Measurements from ENCODE around the gene MSRB1. TPM values are rescaled to one million over a fixed set of nuclear protein-coding genes. Genes with fewer than 3 reads are reported as not detected.
A peak's percentile ranks its signal among the peaks of the same experiment; 100 is the strongest.

Gene MSRB1
- total and polyA plus RNA-seq, 2 of the 8 experiments (the other 6 are each of a cell fraction or from before 2014, with no cell fraction given): 28.2 to 51.4 TPM

DNA sequence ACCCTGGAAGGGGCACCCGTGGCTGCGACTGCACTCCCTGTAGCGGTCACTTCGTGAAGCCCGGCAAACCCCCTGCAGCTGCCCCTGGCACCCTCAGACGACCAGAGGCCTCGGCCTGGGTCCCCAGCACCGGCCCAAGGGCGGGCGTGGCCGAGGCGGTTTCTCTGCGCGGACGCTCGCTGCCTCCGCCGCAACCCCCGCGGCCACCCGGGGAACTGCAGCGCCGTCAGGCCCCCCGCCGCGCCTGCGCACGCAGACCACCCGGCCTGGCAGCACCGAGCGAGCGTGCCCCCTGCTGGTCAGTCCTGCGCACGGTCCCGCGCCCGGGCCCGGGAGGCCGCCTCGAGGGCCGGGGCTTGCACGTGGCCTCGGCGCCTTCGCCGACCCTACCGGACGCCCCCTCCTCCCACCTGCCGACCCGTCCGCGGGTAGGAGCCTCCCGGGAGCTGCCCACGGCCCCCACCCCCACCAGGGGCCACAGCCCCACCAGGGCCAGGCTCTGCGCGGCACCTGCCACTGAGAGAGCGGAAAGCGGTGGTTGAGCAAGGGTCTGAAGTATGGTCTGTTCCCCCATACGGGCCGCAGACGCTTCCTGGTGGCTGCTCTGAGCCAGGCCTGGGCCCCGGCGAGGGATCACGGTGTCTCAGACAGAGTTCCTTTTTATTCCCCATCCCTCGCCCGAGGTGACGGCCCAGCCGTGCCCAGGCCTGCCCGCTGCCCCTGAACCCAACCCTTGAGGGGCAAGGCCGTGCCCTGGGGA is 13.2 kb downstream of the MSRB1 start (continued):
- TF ChIP-seq, protein P1, sequence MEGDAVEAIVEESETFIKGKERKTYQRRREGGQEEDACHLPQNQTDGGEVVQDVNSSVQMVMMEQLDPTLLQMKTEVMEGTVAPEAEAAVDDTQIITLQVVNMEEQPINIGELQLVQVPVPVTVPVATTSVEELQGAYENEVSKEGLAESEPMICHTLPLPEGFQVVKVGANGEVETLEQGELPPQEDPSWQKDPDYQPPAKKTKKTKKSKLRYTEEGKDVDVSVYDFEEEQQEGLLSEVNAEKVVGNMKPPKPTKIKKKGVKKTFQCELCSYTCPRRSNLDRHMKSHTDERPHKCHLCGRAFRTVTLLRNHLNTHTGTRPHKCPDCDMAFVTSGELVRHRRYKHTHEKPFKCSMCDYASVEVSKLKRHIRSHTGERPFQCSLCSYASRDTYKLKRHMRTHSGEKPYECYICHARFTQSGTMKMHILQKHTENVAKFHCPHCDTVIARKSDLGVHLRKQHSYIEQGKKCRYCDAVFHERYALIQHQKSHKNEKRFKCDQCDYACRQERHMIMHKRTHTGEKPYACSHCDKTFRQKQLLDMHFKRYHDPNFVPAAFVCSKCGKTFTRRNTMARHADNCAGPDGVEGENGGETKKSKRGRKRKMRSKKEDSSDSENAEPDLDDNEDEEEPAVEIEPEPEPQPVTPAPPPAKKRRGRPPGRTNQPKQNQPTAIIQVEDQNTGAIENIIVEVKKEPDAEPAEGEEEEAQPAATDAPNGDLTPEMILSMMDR (IDR thresholded peaks at IDR 0.05; ENCODE audit: control extremely low read depth in 1 of 3, insufficient read depth in 1 of 3, low read depth in 1 of 3, low read length in 3 of 3): peak; percentile 87 to 99 (median 89)
- no peak for TF ChIP-seq SP1 (IDR thresholded peaks at IDR 0.05; ENCODE audit: low read depth, low read length)
- TF ChIP-seq RBBP5 (IDR thresholded peaks at IDR 0.05; ENCODE audit: borderline replicate concordance, low read depth, low read length): peak; percentile 22; the same call in 1 of the 2 replicates
- 0 out of 2 replicates have a peak, but pooled peaks have one; percentile 26 for TF ChIP-seq TAF1 (IDR thresholded peaks at IDR 0.05; ENCODE audit: low read depth, low read length)
- TF ChIP-seq SIN3A (conservative IDR thresholded peaks at IDR 0.05 in 1 of 2, IDR thresholded peaks at IDR 0.05 in 1 of 2; ENCODE audit: low read depth in 1 of 2, low read length in 2 of 2): 0 out of 4 replicates have a peak, but pooled peaks of 1 of the 2 experiments have one; percentile 43
- 0 out of 2 replicates have a peak, but pooled peaks have one; percentile 30 for TF ChIP-seq RXRA (IDR thresholded peaks at IDR 0.05; ENCODE audit: insufficient read depth, low read depth, low read length)
- peak; percentile 55; the same call in 1 of the 2 replicates for TF ChIP-seq EGR1 (IDR thresholded peaks at IDR 0.05; ENCODE audit: borderline replicate concordance, low read depth, low read length)
- TF ChIP-seq ASH2L (IDR thresholded peaks at IDR 0.05; ENCODE audit: low read length): no peak
- no peak for TF ChIP-seq USF2 (IDR thresholded peaks at IDR 0.05; ENCODE audit: low read length)
- TF ChIP-seq POU5F1 (IDR thresholded peaks at IDR 0.05; ENCODE audit: low read depth, low read length): no peak
- peak; percentile 53 for TF ChIP-seq JUND (IDR thresholded peaks at IDR 0.05; ENCODE audit: low read length)
- no peak for TF ChIP-seq TCF12 (IDR thresholded peaks at IDR 0.05; ENCODE audit: low read depth, low read length)
- TF ChIP-seq SUZ12 (IDR thresholded peaks at IDR 0.05; ENCODE audit: low read length): no peak
- TF ChIP-seq SIX5 (IDR thresholded peaks at IDR 0.05; ENCODE audit: low read depth, low read length): no peak
- TF ChIP-seq KDM1A (IDR thresholded peaks at IDR 0.05; ENCODE audit: borderline replicate concordance, low read length): peak; percentile 82; the same call in 1 of the 2 replicates
- peak; percentile 56 for TF ChIP-seq NRF1 (IDR thresholded peaks at IDR 0.05; ENCODE audit: low read depth, low read length)
- TF ChIP-seq ZNF274 (IDR thresholded peaks at IDR 0.05; ENCODE audit: borderline replicate concordance, extremely low read depth, low read length): no peak
- peak; percentile 21; the same call in 1 of the 2 replicates for TF ChIP-seq YY1 (IDR thresholded peaks at IDR 0.05; ENCODE audit: low read depth, low read length)
- peak; percentile 60 for TF ChIP-seq CREB1 (IDR thresholded peaks at IDR 0.05)
- TF ChIP-seq SRF (IDR thresholded peaks at IDR 0.05; ENCODE audit: low read depth, low read length): no peak
- peak; percentile 45 for TF ChIP-seq GTF2F1 (IDR thresholded peaks at IDR 0.05; ENCODE audit: borderline replicate concordance, low read depth, low read length)

Measured in H1 (cell line).